ENCODE results near the gene PIANP. TPM values are rescaled to one million over a fixed set of nuclear protein-coding genes. Genes with fewer than 3 reads are reported as not detected.
"Not testable (repeated sequence)": the region's sequence is repeated elsewhere in the genome, so short reads cannot be mapped to it uniquely, and the experiment has no call there.

Gene PIANP
- total RNA-seq, 1 experiment from 2014 or later = not detected

- Histone ChIP-seq H3K9ac (ENCODE audit: low read length) (no peak overlapping the region), H3K27me3 (ENCODE audit: insufficient read depth, low read length) (no peaks in the 10 kb centered on the region), H3K4me3 (replicated peaks in 1 of 2; ENCODE audit: low read depth in 1 of 2, low read length in 2 of 2) (no peak overlapping the region), H4K20me1 (ENCODE audit: insufficient read depth) (no peaks in the 10 kb centered on the region), H3K4me1 (ENCODE audit: control insufficient read depth in 1 of 2, insufficient read depth in 2 of 2, low read length in 2 of 2) (no peaks in the 10 kb centered on the region), H3K4me2 (ENCODE audit: low read length) (no peak overlapping the region), H3K9me3 (ENCODE audit: control insufficient read depth in 1 of 2, insufficient read depth in 1 of 2, low read depth in 1 of 2, low read length in 2 of 2) (no peaks in the 10 kb centered on the region), H2AFZ (ENCODE audit: low read depth, low read length, poor library complexity, severe bottlenecking) (no peak overlapping the region), H3K79me2 (ENCODE audit: insufficient read depth, low read length) (no peaks in the 10 kb centered on the region), H3K9me2 (ENCODE audit: insufficient read depth) (no peaks in the 10 kb centered on the region), H3K27ac (ENCODE audit: low read depth, low read length) (no peak overlapping the region), H3K36me3 (ENCODE audit: control insufficient read depth in 1 of 2, insufficient read depth in 2 of 2, low read length in 2 of 2) (no peaks in the 10 kb centered on the region)
- no peak for ATAC-seq
- ChIA-PET CTCF (interaction anchor here (0.6 kb wide), 1 partner anchor 28 kb away, joined by 4 read pairs; the partner anchor contains the start of gene ZNF384), POLR2A (no interaction called here), RAD21 (ENCODE audit: low non-redundant PET in 1 of 2, low total read pairs in 2 of 2, uncharacterized antibody in 2 of 2, unreplicated experiment in 2 of 2) (no interaction called here)
- TF ChIP-seq ZBTB33 (IDR thresholded peaks at IDR 0.05; ENCODE audit: extremely low read depth, insufficient replicate concordance, low read length) = no peak
- peak; percentile 64 for TF ChIP-seq POLR2A (IDR thresholded peaks at IDR 0.05; ENCODE audit: borderline replicate concordance, extremely low read depth, insufficient read depth, insufficient read length)
- no peak for TF ChIP-seq ZFX (IDR thresholded peaks at IDR 0.05)
- intact Hi-C loops (cut with micrococcal nuclease) = no loop called here
- no peak for DNase-seq (ENCODE audit: low read depth, low spot score)
- BruUV-seq (replicated peaks) = TSS peak; percentile 99
Measured at GRCh38 chr12:6716874-6717437, 16.3 kb upstream of the PIANP start.

- ChIA-PET POLR2A (interaction anchor here (1.7 kb wide), 1 partner anchor 182 kb away, joined by 4 read pairs; no protein-coding TSS in a partner anchor), CTCF (interaction anchor here (0.6 kb wide), 1 partner anchor 27 kb away, joined by 4 read pairs; the partner anchor contains the start of gene ZNF384)
- H4K20me1 ChIP-seq (ENCODE audit: insufficient read depth); BruUV-seq (replicated peaks); H3K27ac ChIP-seq (ENCODE audit: low read depth, low read length); H3K4me3 ChIP-seq (replicated peaks in 1 of 2; ENCODE audit: low read depth in 1 of 2, low read length in 2 of 2); H3K36me3 ChIP-seq (ENCODE audit: control insufficient read depth in 1 of 2, insufficient read depth in 2 of 2, low read length in 2 of 2); H3K9me3 ChIP-seq (ENCODE audit: control insufficient read depth in 1 of 2, insufficient read depth in 1 of 2, low read depth in 1 of 2, low read length in 2 of 2); DNase-seq (ENCODE audit: low read depth, low spot score); H3K9me2 ChIP-seq (ENCODE audit: insufficient read depth); H3K9ac ChIP-seq (ENCODE audit: low read length); H3K4me1 ChIP-seq (ENCODE audit: control insufficient read depth in 1 of 2, insufficient read depth in 2 of 2, low read length in 2 of 2); H2AFZ ChIP-seq (ENCODE audit: low read depth, low read length, poor library complexity, severe bottlenecking); H3K79me2 ChIP-seq (ENCODE audit: insufficient read depth, low read length); H3K27me3 ChIP-seq (ENCODE audit: insufficient read depth, low read length); RAD21 ChIA-PET (ENCODE audit: low non-redundant PET in 1 of 2, low total read pairs in 2 of 2, uncharacterized antibody in 2 of 2, unreplicated experiment in 2 of 2); ATAC-seq; intact Hi-C loops (cut with micrococcal nuclease); H3K4me2 ChIP-seq (ENCODE audit: low read length): not testable (repeated sequence)
Measured at GRCh38 chr12:6716031-6716873, 15.6 kb upstream of the PIANP start.
